ENCODE data around the gene SPDL1. TPM values are rescaled to one million over a fixed set of nuclear protein-coding genes. Genes with fewer than 3 reads are reported as not detected.

The SPDL1 gene
- total RNA-seq, 1 experiment from 2014 or later: 29.9 TPM

- no peaks in the 10 kb centered on the region for H3K9me2 ChIP-seq (replicated peaks; ENCODE audit: low read length)
- TF ChIP-seq EZH2phosphoT487 (IDR thresholded peaks at IDR 0.05; ENCODE audit: borderline replicate concordance, low read length): no peak
- TF ChIP-seq CTCF (conservative IDR thresholded peaks at IDR 0.05; ENCODE audit: low read depth, low read length): peak; percentile 66
- no peak for TF ChIP-seq EZH2 (IDR thresholded peaks at IDR 0.05; ENCODE audit: low read length, unreplicated experiment)
- H3K4me3 ChIP-seq (ENCODE audit: low read length): no peak overlapping the region
- no peaks in the 10 kb centered on the region for H3K27me3 ChIP-seq (ENCODE audit: low read length)
- no TSS peak for BruUV-seq (replicated peaks)
- no peak overlapping the region for H2AFZ ChIP-seq (ENCODE audit: low read length)
- ChIA-PET CTCF (interaction anchor here (0.7 kb wide), 1 partner anchor 629 kb away, joined by 3 read pairs; no protein-coding TSS in a partner anchor), POLR2A (ENCODE audit: unreplicated experiment) (no interaction called here)
- H4K20me1 ChIP-seq (ENCODE audit: low read length): no peaks in the 10 kb centered on the region
- H3F3A ChIP-seq (ENCODE audit: low read length, unreplicated experiment): no peaks in the 10 kb centered on the region
- no peaks in the 10 kb centered on the region for H3K36me3 ChIP-seq (ENCODE audit: low read depth, low read length)
- no peaks in the 10 kb centered on the region for H3K79me2 ChIP-seq (ENCODE audit: low read length)
- H3K4me1 ChIP-seq (ENCODE audit: insufficient read depth, low read length): peaks cover 16% of the 10 kb centered on the region
- no peak overlapping the region for H3K27ac ChIP-seq (ENCODE audit: low read length)
- ATAC-seq: peak; percentile 53
- H3K9me3 ChIP-seq (ENCODE audit: low read length): no peaks in the 10 kb centered on the region
- intact Hi-C loops (cut with micrococcal nuclease): no loop called here
- H3K9ac ChIP-seq (ENCODE audit: low read length): no peak overlapping the region
- H3K4me2 ChIP-seq (ENCODE audit: low read length): no peak overlapping the region
- DNase-seq: peak; percentile 54
Observed at GRCh38 chr5:169577951-169578350, 5.6 kb upstream of the SPDL1 start.

- TF ChIP-seq EZH2phosphoT487 (IDR thresholded peaks at IDR 0.05; ENCODE audit: borderline replicate concordance, low read length) (no peak), CTCF (conservative IDR thresholded peaks at IDR 0.05; ENCODE audit: low read depth, low read length) (no peak), EZH2 (IDR thresholded peaks at IDR 0.05; ENCODE audit: low read length, unreplicated experiment) (no peak)
- Histone ChIP-seq H3K4me3 (ENCODE audit: low read length) (no peak overlapping the region), H4K20me1 (ENCODE audit: low read length) (no peaks in the 10 kb centered on the region), H3K27me3 (ENCODE audit: low read length) (no peaks in the 10 kb centered on the region), H2AFZ (ENCODE audit: low read length) (no peak overlapping the region), H3K27ac (ENCODE audit: low read length) (no peak overlapping the region), H3K36me3 (ENCODE audit: low read depth, low read length) (no peaks in the 10 kb centered on the region), H3K9ac (ENCODE audit: low read length) (no peak overlapping the region), H3K79me2 (ENCODE audit: low read length) (peaks cover 24% of the 10 kb centered on the region), H3F3A (ENCODE audit: low read length, unreplicated experiment) (no peaks in the 10 kb centered on the region), H3K4me2 (ENCODE audit: low read length) (no peak overlapping the region), H3K4me1 (ENCODE audit: insufficient read depth, low read length) (peaks cover 23% of the 10 kb centered on the region), H3K9me2 (replicated peaks; ENCODE audit: low read length) (no peaks in the 10 kb centered on the region), H3K9me3 (ENCODE audit: low read length) (no peaks in the 10 kb centered on the region)
- ATAC-seq: no peak
- BruUV-seq (replicated peaks): no TSS peak
- CTCF ChIA-PET: no interaction called here
- no peak for DNase-seq
- intact Hi-C loops (cut with micrococcal nuclease): loop anchor here (1.0 to 2.0 kb wide), 3 partner anchors 22 to 315 kb away; no protein-coding TSS in a partner anchor
- POLR2A ChIA-PET (ENCODE audit: unreplicated experiment): no interaction called here
Observed at GRCh38 chr5:169580964-169581363, 2.6 kb upstream of the SPDL1 start.

- Histone ChIP-seq H3F3A (ENCODE audit: low read length, unreplicated experiment) (no peaks in the 10 kb centered on the region), H3K27ac (ENCODE audit: low read length) (no peak overlapping the region), H3K9me2 (replicated peaks; ENCODE audit: low read length) (no peaks in the 10 kb centered on the region), H2AFZ (ENCODE audit: low read length) (no peak overlapping the region), H3K4me1 (ENCODE audit: insufficient read depth, low read length) (peaks cover 17% of the 10 kb centered on the region), H3K9ac (ENCODE audit: low read length) (no peak overlapping the region), H3K36me3 (ENCODE audit: low read depth, low read length) (no peaks in the 10 kb centered on the region), H3K27me3 (ENCODE audit: low read length) (no peaks in the 10 kb centered on the region), H4K20me1 (ENCODE audit: low read length) (no peaks in the 10 kb centered on the region), H3K79me2 (ENCODE audit: low read length) (peaks cover 32% of the 10 kb centered on the region), H3K9me3 (ENCODE audit: low read length) (no peaks in the 10 kb centered on the region), H3K4me3 (ENCODE audit: low read length) (no peak overlapping the region), H3K4me2 (ENCODE audit: low read length) (no peak overlapping the region)
- TF ChIP-seq CTCF (conservative IDR thresholded peaks at IDR 0.05; ENCODE audit: low read depth, low read length): peak; percentile 81
- no peak for TF ChIP-seq EZH2 (IDR thresholded peaks at IDR 0.05; ENCODE audit: low read length, unreplicated experiment)
- peak; percentile 39 for ATAC-seq
- peak; percentile 81 for DNase-seq
- CTCF ChIA-PET: no interaction called here
- intact Hi-C loops (cut with micrococcal nuclease): loop anchor here (1.0 to 2.0 kb wide), 3 partner anchors 21 to 315 kb away; no protein-coding TSS in a partner anchor
- POLR2A ChIA-PET (ENCODE audit: unreplicated experiment): no interaction called here
- BruUV-seq (replicated peaks): no TSS peak
Observed at GRCh38 chr5:169581580-169582227, 1.9 kb upstream of the SPDL1 start.
